Amniotic epithelial cell (primary cell): ENCODE measurements around the gene KCNG4.

Source experiments
- DNase-seq: peaks from one replicate; pipeline ENCODE4 v3.0.0-alpha.2; 2010; ENCODE audit warnings: low read depth

Gene KCNG4, protein sequence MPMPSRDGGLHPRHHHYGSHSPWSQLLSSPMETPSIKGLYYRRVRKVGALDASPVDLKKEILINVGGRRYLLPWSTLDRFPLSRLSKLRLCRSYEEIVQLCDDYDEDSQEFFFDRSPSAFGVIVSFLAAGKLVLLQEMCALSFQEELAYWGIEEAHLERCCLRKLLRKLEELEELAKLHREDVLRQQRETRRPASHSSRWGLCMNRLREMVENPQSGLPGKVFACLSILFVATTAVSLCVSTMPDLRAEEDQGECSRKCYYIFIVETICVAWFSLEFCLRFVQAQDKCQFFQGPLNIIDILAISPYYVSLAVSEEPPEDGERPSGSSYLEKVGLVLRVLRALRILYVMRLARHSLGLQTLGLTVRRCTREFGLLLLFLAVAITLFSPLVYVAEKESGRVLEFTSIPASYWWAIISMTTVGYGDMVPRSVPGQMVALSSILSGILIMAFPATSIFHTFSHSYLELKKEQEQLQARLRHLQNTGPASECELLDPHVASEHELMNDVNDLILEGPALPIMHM

DNA sequence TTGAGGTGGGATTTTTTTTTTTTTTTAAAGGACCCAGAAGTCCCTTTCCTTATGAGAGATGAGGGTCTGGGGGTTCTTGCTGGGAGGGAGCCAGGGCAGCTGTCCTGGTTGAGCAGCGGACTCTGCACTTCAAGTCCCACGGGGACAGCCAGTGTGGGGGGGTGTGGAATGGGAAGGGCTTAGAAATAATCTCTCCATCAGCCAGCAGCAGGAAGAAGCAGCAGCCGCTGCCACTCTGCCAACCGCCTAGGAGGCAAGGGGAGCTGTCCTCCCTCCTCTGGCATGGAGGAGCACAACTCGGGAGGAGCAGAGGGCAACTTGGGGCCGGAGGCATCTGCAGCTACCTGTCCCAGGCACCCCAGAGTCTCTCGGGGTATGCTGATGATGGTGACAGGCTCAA lies at the start of gene KCNG4:
Gene KCNG4 (minus strand): TSS at position 104 of the 400 bp plus-strand sequence. CDS start 2,527 bp downstream, outside the sequence.
- no peak for DNase-seq

DNA sequence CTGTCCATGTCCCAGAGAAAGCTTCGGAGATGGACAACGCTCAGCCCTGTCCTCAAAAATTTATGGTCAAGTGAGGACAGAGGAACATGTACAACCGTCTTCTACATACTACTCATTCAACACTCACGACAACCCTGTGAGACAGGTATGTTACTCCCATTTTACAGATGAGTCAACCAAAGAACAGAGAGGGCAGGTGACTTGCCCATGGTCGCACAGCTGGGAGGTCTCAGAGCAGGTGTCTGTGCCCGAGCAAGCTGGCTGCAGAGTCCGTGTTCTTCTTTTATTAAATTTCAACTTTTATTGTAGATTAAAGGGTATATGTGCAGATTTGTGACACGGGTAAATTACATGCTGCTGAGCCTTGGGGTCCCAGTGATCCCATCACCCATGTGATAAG lies 49.1 kb upstream of the KCNG4 start:
- no peak for DNase-seq

DNA sequence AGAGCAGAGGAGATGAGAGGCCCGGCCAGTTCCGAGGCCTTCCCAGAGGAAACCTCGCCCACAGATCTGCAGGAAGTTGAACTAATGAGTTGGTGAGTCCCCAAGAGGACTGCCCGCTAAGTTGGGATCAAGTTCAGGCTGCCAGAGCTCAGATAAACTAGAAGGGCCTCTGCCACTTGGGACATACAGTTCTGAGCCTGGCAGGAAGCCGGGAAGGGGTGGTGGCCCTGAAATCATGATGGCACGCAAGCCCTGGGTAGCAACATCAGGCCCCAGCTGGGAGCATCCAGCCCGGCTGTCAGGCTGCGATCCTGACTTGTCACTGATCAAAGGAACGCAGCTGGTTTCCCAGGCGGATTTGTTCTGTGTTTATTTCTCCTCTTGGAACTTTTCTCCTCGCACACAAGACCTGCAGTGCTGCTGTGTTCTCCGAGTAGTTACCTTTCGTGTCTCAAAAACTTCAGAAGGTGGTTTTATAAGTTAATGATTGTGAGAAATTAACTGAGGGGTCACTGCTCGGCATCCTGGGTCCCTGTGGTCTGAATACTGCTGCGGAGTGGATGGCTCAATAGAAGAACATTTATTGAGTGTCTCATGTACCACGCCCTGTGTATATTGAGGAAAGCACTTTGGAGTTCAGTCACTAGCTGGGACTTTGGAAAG lies 46.9 kb upstream of the KCNG4 start:
- DNase-seq, result no peak

DNA sequence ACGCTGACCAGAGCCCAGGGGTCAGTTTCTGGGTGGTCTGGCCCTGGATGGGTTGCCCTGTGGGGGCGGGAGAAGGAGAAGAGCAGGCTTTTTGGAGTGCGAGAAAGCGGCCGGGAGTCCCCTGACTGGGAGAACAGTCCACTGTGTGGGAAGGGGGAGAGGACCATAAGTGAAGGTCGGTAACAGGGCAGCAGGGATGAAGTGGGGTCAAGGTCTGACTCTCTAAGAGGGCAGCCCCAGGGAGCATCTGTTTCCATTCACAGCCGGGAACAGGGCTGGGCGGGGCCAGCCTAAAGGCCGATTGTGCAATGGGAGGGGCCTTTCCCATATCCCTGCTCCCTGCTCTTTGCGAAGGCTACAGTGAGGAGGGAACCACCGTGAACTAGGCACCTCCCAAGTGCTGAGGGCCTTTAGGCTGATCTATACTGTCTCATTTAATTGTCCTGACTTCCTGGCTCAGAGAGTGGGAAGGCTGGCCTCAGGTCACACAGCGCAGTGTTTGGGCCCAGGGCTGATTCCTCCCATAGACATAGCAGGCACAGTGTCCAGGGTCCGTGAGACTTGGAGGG lies 44.4 kb upstream of the KCNG4 start:
- peak; percentile 34 for DNase-seq

DNA sequence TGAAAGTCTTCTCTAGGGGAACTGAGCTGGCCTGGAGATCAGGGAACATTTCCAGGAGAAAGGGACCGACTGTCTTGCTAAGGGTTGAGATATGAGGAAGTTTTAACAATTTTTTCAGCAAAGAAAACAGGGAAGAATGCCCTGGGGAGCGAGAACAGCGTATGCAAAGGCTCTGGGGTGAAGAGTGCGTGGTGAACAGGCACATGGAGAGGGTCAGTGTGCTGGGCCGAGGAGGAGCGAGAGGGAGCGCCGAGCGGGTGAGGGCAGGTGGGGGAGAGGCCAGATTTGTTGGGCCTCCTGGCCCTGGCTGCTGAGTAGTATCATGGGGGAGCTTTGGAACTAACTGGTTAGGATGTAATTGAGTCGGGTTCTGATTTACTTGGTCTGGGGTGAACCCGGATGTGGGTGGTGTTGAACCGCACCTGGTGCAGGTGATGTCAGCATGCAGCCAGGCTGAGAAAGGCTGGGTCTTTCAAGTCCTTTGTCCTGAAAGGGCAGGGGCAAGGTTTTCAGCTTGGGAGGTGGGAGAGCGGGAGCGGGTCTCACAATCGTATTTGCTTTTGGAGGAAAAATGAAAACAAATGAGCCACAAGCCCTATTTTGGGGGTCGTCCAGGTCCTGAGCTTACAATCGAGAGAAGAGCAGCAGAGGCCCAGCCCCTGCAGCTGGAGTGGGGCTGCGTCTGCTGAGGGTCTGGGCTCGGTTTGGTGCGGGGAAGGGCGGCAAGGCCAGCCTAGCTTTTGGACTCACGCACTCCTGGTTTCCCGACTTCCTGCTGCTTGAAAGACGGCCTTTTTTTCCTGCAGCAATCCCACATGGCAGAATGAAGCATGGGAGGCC lies 43.7 kb upstream of the KCNG4 start:
- DNase-seq, result peak; percentile 9

DNA sequence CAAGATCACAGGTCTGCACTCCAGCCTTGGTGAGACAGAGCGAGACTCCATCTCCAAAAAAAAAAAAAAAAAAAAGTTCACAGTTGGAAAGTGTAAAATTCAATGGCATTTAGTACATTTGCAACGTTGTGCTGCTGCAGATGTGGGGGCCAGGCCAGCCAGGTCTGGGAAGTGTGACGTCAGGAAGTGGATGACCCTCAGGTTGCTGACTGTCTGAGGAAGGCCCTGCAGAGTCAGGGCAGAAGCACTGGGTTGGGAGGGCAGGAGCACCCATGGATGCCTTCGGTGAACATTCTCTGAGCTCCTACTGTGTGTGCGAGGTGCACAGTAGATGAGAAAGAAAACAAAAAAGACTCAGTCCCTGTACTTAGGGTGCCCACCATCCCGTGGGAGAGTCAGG lies 42.7 kb upstream of the KCNG4 start:
- no peak for DNase-seq

DNA sequence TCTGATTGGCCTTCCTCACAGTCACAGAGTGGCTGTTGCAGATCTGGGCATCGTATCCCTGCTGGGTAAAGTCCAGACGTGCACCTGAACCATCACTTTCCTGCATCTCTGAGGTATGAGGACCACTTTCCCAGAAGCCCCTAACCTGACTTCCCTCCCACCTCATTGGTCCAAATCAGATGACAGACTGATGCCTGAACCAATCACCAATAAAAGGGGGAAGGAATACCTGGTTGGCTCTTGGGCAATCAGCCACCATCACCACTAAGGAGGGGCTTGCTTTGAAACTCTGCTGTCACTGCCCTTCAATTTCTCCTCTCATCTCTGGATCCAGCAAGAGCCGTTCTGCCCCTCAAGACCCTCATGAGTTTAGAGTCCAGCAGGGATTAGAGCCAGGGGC lies 41.3 kb upstream of the KCNG4 start:
- peak; percentile 34 for DNase-seq

DNA sequence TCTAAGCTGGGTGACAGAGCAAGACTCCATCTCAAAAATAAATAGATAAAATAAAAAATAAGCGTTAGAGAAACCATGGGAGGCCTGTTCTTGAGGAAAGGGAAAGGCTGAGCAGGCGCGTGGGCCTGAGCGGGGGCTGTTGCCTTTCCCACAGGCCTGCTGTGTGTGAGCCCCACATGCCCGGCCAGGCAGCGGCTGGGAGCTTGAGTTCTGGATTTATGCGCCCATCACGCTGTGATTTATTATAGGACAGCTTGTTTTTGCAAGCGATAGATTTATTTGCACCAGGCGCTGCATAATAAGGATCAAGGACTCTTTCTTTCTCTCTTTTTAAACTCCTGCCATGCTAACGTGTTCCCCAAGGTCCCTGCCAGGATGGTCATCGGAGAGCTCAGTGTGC lies 40.1 kb upstream of the KCNG4 start:
- no peak for DNase-seq

DNA sequence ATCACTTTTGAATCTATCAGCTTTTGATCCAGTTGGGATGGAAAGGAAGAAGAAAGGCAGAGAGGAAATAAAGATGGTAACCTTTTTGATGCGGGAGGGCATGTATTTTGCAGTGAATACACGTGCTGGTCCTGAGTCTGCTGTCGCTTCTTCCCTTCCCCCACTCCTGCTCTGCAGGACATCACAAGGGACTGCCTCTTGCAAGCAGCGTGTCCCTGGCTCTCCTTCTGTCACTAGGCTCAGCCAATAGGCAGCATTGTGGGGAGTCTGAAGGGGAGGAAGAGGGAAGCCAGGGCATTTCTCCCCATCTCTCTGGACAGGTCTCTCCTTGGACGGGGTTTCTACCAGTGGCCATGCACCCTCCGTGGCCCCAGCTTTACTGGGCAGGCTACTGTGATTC lies 39.2 kb upstream of the KCNG4 start:
- DNase-seq, result no peak

DNA sequence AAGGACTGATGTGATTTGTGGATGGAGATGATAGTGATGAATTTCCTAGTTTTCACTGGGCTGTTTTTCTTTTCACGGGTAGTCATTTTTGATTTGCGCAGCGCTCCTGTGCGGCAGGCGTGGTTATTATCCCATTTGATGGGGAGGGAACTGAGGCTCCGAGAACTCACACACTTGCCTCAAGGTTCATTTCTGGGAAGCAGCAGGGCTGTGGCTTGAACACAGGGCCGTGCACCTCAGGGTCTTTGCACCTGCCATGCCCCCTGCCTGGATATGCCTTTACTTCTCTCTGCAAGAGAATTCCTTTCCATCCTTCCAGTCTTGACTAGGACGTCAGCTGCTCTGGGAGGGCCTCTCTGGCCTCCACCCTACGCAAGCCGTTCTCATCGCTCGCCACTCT lies 38.5 kb upstream of the KCNG4 start:
- DNase-seq, result no peak

DNA sequence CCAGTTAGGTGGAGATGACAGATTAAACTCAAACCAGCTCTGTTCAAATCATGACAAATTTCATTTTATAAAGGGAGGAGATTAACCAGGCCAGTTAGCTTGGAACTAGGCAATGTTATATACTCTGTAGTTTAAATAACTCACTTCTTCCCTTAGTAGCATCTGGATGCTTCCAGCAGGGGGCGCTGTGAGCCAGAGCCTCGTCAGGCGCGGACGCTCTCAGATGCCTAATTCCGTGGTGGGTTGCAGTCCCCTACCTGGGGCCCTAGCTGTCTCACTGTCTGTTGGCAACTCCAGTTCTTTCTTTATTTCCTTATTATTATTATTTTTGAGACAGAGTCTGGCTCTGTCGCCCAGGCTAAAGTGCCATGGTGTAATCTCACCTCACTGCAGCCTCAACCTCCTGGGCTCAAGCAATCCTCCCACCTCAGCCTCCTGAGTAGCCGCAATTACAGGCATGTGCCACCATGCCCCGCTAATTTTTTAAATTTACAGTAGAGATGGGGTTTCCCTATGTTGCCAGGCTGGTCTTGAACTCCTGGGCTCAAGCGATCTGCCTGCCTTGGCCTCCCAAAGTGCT lies 37.5 kb upstream of the KCNG4 start:
- peak; percentile 36 for DNase-seq

DNA sequence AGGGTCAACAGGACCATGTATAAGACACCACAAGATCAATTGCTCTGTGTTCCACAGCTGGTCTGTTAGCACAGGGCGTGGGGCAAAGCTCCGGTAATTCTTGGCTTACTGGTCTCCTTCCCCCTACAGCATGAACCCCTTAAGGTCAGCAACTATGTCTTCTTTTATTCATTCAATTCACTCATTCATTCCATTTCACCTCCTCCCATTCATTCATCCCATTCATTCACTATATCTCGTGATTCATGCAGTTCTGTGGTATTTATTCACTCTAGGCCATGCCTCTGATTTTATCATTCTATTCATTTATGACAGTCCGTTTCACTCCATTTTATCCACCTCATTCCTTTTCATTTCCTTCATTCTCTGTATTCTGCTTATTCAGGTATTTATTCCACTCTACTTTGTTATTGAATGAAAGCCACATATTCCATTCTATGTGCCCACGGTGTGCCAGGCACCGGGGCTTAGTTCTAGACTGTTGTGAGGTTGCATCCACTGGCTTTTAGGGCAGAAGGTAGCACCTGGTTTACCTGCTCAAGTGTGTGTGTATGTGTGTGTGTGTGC lies 35.9 kb upstream of the KCNG4 start:
- DNase-seq, result no peak

DNA sequence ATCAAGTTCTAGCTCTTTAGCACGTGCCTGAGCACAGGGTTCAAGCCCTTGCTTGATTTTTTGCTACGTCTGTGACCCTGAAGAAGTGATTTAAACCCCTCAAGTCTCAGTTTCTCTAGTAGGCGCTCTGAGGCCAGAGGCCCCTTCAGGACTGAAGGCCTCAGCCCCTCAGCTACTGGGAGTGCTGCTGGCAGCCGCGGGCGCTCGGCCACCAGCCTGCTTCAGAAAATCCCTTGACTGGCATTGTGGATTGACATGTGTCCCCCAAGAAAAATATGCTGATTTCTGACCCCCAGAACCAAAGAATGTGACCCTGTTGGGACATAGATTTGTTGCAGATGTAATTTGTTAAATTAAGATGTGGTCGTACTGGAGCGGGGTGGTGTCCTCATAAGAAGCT lies 34.7 kb upstream of the KCNG4 start:
- no peak for DNase-seq

DNA sequence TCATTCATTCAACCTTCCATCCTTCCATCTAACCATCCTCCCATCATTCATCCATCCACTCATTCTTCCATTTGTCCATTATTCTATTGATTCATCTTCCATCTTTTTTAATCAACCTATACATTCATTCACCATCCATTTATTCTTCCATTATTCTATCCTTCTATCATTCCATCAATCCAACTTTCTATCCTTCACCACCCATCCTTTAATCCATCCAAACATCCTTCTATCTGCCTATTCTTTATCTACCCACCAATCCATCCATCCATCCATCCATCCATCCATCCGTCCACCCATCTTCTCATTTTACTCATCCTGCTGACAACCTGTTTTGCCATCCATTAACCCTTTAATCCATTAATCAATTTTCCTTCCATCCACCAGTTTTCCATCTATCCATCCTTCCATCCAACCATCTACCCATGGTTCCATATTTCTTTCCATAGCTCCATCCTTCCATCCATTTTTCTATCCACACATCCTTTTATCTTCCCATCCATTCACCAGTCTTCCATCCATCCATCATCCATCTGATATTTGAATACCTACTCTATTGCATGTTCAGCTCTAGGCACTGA lies 33.0 kb upstream of the KCNG4 start:
- DNase-seq, result no peak

DNA sequence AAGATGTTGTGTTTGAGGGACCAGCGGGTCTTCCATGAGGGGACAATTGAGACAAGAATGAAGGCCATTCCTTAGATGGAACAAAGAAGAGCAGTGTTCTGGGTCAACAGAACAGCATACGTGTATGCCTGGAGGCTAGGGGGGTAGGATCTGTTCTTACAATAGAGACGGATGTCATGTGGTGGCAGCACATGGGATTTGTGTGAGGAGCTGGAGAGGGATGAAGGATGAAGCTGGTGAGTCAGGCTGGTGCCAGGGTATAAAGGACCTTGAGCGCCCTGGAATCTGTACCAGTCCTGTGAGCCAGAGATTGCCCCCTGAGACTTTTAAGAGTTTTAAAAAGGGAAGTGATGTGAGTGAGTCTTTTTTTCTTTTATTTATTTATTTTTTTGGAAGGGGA lies 32.1 kb upstream of the KCNG4 start:
- DNase-seq, result no peak

DNA sequence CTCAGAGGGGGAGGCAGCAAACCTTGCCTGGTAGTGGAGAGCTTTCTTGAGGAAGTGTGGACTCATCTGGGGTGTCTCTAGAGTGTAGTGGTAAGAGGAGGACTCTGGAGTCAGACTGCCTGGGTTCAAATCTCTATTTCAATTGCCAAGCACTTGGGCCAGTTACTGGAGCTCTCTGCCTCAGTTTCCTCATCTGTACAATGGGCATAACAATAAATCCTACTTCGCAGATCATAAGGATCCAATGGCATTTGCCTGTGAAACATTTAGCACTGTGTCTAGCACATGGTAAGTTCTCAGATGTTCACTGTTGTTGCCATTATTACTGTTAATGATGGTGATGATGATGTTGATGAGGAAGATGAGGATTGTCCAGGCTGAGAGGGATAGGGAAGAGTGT lies 31.2 kb upstream of the KCNG4 start:
- no peak for DNase-seq

DNA sequence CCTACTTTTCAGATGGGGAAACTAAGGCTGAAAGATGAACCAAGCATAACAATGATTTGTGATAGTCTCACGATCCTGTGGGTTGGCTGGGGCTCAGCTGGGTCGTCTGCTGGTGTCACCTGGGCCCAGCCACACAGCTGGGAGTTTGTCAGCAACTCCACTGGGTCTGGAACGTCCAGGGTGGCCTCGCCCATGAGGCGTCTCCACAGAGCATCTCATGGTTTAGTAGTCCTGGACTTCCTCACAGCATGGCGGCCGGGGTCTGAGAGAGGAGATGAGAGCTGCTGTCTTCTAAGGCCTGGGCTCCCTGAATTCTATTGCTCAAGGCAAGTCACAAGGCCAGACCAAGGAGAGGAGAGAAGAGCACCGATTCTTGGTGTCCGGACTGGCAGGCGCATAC lies 30.7 kb upstream of the KCNG4 start:
- no peak for DNase-seq

DNA sequence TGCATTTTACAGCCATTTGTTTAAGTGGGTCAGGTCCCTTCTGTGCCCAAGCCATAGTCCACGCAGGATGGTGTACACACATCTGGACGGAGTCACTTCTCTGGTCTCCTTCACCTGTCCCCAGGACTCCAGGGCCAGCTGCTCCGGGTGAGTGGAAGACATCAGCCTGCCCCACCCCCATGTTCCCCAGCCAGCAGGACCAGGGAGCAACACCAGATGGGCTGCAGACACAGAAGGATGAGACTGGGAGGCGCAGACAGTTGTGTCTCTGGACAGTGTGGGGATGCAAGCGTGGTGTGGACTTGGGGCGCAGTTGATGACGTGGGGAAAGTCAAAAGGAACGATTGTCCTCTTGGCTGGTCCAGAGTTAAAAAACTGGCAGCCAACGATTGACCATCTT lies 30.3 kb upstream of the KCNG4 start:
- no peak for DNase-seq

DNA sequence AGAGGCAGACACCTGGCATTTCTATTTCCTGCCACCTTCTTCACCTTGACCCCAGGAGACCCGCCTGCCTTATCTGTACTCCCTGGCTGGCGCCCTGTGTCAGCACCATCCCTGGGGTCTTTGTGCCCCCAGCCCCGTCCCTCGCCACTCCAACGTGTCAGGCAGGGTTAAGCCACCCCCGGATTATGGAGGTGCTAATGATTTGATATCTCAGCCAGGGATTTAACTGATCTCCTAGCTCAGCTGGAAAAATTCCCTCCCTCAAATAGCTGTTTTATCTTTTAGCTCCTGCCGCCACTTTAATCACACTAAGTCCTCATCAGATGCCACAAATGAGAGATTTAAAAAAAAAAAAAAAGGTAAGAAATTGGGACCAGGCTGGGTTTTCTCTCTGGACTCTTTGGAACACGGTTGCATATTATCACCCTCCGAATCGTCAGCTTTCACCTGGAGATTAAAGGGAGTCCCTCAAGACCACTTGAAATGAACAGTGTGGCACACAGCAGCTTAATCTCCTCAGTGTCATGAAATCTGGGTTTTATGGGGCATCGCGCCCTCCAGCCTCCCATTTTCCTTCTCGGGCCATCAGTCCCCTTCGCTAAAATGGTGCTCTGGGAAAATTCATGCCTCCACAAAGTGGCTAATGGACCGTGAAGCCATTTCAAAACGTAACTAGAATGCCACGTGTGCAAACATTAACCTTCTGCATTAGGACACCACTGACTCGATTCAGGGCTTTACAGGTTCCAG lies 28.7 kb upstream of the KCNG4 start:
- DNase-seq, result no peak

DNA sequence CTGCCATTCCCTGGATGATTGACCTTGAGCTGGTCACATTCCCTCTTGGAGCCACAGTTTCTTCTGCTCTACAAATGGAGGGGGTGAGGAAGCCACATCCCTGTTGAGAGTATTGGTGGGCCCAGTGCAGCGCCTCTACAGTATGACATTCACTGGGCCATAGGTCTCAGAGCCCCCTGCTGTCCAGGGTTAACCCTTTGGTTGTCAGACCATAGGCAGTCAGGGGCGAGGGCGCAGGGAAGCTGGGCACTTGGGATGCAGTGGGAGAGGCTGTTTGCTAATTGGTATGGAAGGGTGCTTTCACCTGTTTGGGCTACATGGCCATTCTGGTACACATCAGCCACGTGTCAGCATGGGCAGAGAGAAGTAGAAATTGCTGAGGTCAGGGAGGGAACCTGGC lies 27.6 kb upstream of the KCNG4 start:
- no peak for DNase-seq
